HG02885 (cell line): ENCODE data around the gene DHX15.
A peak's percentile ranks its signal among the peaks of the same experiment; 100 is the strongest.
"Not testable (repeated sequence)": the region's sequence is repeated elsewhere in the genome, so short reads cannot be mapped to it uniquely, and the experiment has no call there.

Experiments used
- ATAC-seq: cut with Tn5 transposase; IDR thresholded peaks from one replicate; pipeline ENCODE4 v1.9.1; 2021; ENCODE audit warnings: mild to moderate bottlenecking; ENCODE audit not compliant: unreplicated experiment, poor library complexity

Gene DHX15

DNA sequence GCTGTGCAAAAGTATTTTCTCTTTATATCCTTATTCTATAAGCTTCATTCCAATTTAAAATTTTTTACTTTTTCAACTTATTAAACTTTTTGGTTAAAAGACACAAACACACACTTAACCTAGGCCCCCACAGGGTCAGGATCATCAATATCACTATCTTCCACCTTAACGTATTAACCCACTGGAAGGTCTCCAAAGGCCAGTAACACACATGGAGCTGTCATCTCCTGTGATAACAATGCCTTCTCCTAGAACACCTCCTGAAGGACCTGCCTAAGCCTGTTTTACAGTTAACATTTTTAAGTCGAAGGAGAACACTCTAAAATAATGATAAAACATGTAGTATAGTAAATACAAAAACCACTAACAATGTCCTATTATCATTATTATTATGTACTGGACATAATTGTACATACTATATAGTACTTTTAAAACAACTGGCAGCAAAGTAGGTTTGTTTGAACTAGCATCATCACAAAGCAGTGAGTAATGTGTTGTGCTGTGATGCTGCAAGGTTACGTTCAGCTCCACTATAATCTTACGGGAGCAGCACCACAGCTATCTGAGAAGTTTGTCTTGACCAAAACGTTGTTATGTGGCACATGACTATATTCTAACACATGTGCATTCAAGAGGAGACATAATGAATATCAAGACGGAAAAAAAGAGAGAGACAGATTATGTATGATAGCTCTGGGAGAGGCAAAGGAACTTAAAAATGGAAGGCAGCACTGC lies 33.7 kb downstream of the DHX15 start:
- no peak for ATAC-seq

DNA sequence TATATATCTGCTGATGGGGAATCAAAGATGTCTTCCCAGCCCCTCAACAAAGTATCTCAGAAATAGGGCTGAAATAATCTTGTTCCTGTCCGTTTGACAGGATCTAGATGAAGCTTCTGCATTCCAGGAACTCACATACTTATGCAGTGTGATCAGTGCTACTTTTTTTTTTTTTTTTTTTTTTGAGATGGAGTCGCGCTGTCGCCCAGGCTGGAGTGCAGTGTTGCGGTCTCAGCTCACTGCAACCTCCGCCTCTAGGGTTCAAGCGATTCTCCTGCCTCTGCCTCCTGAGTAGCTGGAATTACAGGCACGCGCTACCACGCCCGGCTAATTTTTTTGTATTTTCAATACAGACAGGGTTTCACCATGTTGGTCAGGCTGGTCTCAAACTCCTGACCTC lies 36.4 kb downstream of the DHX15 start:
- ATAC-seq, result no peak

DNA sequence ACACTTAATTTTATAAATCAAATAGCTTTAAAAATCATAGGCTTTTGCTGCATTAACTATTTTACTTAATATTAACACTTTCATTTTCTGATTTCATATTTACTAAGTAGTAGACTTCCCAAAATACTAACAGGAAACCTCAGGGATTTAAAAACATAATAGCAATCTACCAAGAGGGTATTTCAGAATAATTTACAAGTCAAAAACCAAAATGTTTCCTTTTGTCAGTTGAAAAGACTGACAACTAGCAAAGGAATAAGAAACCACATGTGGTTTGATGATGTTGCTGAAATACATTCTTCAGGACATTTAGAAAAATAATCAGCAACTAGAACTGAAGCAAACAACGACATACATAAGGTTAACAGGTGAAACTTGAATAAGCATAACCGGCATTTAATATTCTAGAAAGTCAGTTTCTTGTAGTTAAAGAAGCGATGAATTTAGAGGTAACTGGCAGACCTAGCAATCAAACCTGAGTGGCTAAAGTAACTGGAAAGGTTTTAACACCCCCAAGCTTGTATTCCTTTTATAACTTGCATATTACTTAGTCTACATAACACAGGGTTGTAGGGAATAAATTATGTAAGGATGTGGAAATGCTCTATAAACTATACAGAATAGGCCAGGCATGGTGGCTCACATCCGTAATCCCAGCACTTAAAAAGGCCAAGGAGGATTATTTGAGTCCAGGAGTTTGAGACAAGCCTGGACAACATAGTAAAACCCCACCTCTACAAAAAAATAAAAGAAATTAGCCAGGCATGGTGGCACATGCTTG lies 40.0 kb downstream of the DHX15 start:
- peak; percentile 58 for ATAC-seq

GRCh38 chr4:24537025-24537424 lies 47.3 kb downstream of the DHX15 start:
- ATAC-seq, result no peak

- no peak for ATAC-seq
Observed at GRCh38 chr4:24535399-24535798, 49.0 kb downstream of the DHX15 start.

GRCh38 chr4:24533364-24533763 lies 51.0 kb downstream of the DHX15 start:
- no peak for ATAC-seq

DNA sequence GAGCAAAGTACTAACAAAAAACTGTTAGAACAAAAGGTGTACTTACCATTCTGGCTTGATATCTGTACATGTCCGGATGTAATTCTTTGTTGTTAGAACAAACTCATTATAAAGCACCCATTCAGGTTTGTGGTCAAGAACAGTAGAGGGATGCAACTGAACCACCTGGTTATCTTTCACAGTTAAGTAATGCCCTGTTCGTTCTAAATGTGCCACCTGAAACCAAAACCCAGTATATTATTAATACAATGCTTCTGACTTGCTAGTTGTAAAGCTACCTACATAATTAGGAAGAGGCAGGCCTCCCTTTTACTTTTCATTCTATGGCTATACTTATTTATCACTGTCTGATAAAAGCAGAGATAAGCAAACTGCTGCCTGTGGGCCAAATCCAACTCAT lies 54.8 kb downstream of the DHX15 start:
- ATAC-seq, result no peak

- ATAC-seq, result no peak
Observed at GRCh38 chr4:24527371-24527770, 57.0 kb downstream of the DHX15 start.

DNA sequence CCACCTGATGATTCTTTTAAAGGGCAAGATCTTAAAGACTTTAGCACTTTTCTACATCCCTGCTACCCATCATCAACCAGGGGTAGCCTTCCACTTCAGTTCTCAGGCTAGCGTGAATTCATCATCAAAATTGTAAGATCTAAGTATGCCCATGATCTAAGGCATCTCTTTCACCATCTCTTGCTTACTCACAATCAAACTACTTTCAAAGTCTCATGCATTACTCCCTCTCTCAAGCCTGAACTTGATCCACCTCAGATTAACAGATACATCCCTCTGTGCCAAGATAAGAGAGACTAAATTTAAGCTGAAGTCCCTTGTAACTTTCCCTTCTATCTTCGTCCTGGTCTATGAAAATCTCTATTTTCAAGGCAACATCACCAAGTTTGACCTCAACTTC lies 62.8 kb downstream of the DHX15 start:
- no peak for ATAC-seq

- ATAC-seq, result no peak
Observed at GRCh38 chr4:24519649-24520048, 64.7 kb downstream of the DHX15 start.

- ATAC-seq, result no peak
Observed at GRCh38 chr4:24517676-24518075, 66.7 kb downstream of the DHX15 start.

DNA sequence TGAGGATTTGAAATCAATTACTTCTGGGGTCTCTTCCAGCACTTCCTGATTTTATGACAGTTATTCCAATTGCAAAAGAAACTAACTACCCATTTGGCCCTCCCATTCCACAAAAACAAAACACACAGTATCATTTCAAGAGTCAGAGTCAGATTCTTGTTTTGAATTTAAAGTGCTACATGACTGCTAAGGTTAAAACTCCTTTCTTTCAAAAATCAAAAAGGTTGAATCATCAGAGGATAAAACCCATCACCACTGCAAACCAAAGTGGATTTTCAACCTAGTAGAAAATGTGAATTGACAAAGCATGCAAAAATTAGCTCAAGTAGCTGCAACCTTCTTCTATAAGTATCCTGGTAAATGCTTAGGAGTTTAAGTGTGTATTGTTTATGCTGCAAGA lies 67.4 kb downstream of the DHX15 start:
- ATAC-seq, result no peak

DNA sequence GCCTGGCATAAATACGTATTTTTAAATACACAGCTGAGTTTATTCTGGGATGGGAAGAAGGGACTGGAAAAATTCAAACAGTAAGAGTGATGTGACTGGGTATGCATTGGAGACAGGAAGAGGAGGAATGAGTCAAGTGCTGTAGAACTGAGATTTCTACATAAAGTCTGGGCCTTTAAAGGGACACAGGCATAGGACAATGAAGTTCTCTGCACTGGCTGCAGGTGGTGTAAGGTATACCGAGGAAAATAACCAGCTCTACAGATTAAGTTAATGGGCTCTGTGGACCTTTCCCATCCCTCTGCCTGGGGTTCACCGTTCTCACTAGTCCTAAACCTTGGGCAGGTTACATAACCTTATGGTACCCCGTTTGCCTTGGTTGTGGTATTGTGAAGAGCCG lies 68.7 kb downstream of the DHX15 start:
- ATAC-seq, result no peak

- ATAC-seq, result no peak
Observed at GRCh38 chr4:24514808-24515207, 69.5 kb downstream of the DHX15 start.

DNA sequence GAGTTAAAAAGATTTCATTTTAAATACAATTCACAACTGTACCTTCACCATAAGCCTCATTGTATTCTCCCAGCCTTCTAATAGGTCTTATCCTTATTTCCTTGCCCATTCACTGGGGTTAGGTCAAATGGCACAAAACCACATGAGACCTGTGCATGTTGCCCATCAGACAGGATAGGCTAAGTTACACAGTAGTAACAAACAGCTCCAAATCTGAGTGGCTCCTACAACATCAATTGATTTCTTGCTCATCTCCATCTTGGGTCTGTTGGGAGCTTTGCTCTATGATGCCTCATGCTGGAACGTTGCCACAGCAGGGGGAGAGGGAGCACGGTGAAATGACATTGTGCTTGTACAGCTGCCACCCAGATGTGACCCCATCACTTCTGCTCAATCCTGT lies 70.6 kb downstream of the DHX15 start:
- ATAC-seq, result no peak

- ATAC-seq, result no peak
Observed at GRCh38 chr4:24511371-24512063, 72.8 kb downstream of the DHX15 start.

DNA sequence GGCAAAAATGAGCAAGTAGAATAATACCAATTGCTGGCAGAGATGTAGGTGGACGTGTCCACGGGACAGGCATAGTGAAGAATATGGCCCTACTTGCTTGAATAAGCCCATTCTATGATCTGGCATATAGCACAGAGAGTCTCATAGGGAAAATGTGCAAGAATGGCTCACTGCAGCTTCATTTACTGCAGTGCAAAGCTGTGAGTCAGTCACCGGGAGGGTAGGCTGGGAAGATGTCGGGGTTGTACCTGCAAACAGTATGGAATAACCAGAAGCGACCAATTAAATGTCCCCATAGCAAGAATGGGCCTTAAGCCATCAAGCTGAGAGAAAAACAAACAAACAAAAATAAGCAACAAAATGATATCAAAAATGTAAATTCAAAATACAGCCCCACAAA lies 74.3 kb downstream of the DHX15 start:
- no peak for ATAC-seq

DNA sequence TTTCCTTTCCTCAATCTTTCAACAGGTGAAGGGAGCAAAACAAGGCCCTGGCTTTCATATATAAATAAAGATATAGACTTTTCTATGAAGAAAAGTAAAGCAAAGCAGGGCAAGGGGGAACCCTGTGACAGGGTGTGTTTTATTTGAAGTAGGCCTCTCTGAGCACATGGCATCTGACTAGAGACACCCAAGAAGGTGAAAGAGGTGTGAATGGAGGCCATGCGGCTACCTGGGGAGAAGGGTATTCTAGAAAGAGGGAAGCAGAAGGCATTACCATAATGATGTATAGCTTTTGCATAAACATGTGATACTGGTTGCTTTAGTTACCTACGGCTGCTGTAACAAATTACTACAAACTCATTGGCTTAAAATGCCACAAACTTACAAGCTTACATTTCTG lies 75.8 kb downstream of the DHX15 start:
- no peak for ATAC-seq

- ATAC-seq, result no peak
Observed at GRCh38 chr4:24507439-24507838, 76.9 kb downstream of the DHX15 start.

DNA sequence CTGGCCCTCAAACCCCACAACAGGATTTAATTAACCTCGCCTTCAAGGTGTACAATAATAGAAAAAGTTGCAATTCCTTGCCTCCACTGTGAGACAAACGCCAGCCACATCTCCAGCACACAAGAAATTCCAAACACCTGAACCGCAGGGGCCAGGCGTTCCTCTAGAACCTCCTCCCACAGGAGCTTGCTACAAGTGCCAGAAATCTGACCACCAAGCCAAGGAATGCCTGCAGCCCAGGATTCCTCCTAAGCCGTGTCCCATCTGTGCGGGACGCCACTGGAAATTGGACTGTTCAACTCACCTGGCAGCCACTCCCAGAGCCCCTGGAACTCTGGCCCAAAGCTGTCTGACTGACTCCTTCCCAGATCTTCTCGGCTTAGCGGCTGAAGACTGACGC lies 81.3 kb downstream of the DHX15 start:
- not testable (repeated sequence) for ATAC-seq

DNA sequence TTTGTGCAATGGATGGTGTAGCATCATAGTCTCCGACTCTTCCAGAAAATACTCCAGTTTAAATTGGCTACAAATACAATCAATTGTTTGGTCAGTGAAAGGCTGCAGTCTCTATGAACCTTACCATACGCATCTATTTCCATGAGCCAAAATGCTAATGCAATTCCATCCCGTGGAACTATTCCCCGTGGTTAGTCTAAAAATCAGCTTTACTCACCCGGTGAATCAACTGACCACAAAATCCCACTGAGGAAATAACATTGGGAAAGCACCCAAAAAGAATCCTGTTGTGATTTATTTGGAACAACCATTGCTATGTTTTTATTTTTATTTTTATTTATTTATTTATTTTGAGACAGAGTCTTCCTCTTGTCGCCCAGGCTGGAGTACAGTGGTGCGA lies 87.1 kb downstream of the DHX15 start:
- no peak for ATAC-seq
